H1 (cell line): Measurements from ENCODE around the gene SAMD7. TPM values are rescaled to one million over a fixed set of nuclear protein-coding genes. Genes with fewer than 3 reads are reported as not detected.

ENCODE experiments used
- CTCF ChIA-PET: fragments of 300-600 bp; sonication (Branson Sonifier 250); formaldehyde crosslinking; loops from one replicate; lab custom pipeline; 2021; ENCODE audit not compliant: partially characterized antibody; lab: Charles Lee
- POLR2A ChIA-PET: fragments of 300-600 bp; sonication (Branson Sonifier 250); formaldehyde crosslinking; loops from one replicate; lab custom pipeline; 2021; ENCODE audit warnings: inconsistent platforms; ENCODE audit not compliant: partially characterized antibody; lab: Charles Lee
- DNase-seq, 2 experiments: peaks; one replicate each; pipeline versions ENCODE4 v3.0.0 to v3.0.0-alpha.2; 2010 to 2022; ENCODE audit warnings: low spot score in 2 of 2, low read depth in 1 of 2, mixed read lengths in 1 of 2
- FAIRE-seq: peaks from 2 replicates; lab custom pipeline; 2011; peaks lifted over from hg19 to GRCh38; lab: Jason Lieb, UNC
- H2AFZ ChIP-seq: 2 replicates; pipeline ENCODE4 v1.8.1; 2012; ENCODE audit warnings: low read length, inconsistent platforms
- H2AK5ac ChIP-seq: 2 replicates; pipeline ENCODE4 v1.6.1; 2013; ENCODE audit warnings: low read depth, low read length
- H2BK120ac ChIP-seq: replicated peaks from 2 replicates; pipeline ENCODE3; 2013; ENCODE audit warnings: low read depth, low read length, inconsistent platforms
- H2BK12ac ChIP-seq: 2 replicates; pipeline ENCODE4 v1.6.1; 2013; ENCODE audit warnings: low read depth, low read length
- H2BK15ac ChIP-seq: 2 replicates; pipeline ENCODE4 v1.6.1; 2013; ENCODE audit warnings: low read length
- H2BK20ac ChIP-seq: 2 replicates; pipeline ENCODE4 v1.6.1; 2013; ENCODE audit warnings: low read length
- H2BK5ac ChIP-seq: 2 replicates; pipeline ENCODE4 v1.6.1; 2013; ENCODE audit warnings: low read depth, low read length
- H3K14ac ChIP-seq: 2 replicates; pipeline ENCODE4 v1.6.1; 2013; ENCODE audit warnings: inconsistent platforms; ENCODE audit not compliant: insufficient read length
- H3K18ac ChIP-seq: 2 replicates; pipeline ENCODE4 v1.6.1; 2013; ENCODE audit warnings: low read length; ENCODE audit errors: extremely low read depth
- H3K23ac ChIP-seq: 2 replicates; pipeline ENCODE4 v1.6.1; 2013; ENCODE audit warnings: inconsistent platforms; ENCODE audit not compliant: insufficient read length
- H3K23me2 ChIP-seq: 2 replicates; pipeline ENCODE4 v1.6.1; 2013; ENCODE audit warnings: low read depth, low read length
- H3K27ac ChIP-seq: 2 replicates; pipeline ENCODE4 v1.6.1; 2011; ENCODE audit warnings: low read depth, low read length, inconsistent platforms
- H3K27me3 ChIP-seq, 4 experiments: replicated peaks in 1 of 4; 1 replicate in 1 of 4; 2 replicates in 3 of 4; pipeline versions ENCODE4 v1.6.1 to v1.8.1; 2011 to 2013; ENCODE audit warnings: low read length in 3 of 4, mild to moderate bottlenecking in 3 of 4, inconsistent platforms in 2 of 4, mixed read lengths in 2 of 4, moderate library complexity in 1 of 4; ENCODE audit not compliant: control insufficient read depth in 3 of 4, insufficient read depth in 3 of 4; ENCODE audit errors: extremely low read depth in 1 of 4
- H3K36me3 ChIP-seq, 4 experiments: 2 replicates each; pipeline versions ENCODE4 v1.6.1 to v1.8.1; 2011 to 2013; ENCODE audit warnings: mild to moderate bottlenecking in 4 of 4, low read length in 3 of 4, moderate library complexity in 2 of 4, control low read depth in 1 of 4, inconsistent platforms in 1 of 4; ENCODE audit not compliant: insufficient read depth in 4 of 4, control insufficient read depth in 2 of 4
- H3K4ac ChIP-seq: replicated peaks from 2 replicates; pipeline ENCODE3; 2013; ENCODE audit warnings: low read length, low read depth, mixed read lengths, inconsistent platforms; ENCODE audit not compliant: insufficient read length
- H3K4me1 ChIP-seq, 4 experiments: replicated peaks in 1 of 4; 1 replicate in 1 of 4; 2 replicates in 3 of 4; pipeline versions ENCODE4 v1.6.1 to v1.8.1; 2011 to 2013; ENCODE audit warnings: low read length in 3 of 4, inconsistent platforms in 2 of 4, mixed read lengths in 1 of 4; ENCODE audit not compliant: insufficient read depth in 4 of 4, control insufficient read depth in 3 of 4
- H3K4me2 ChIP-seq, 2 experiments: 2 replicates each; pipeline versions ENCODE4 v1.6.1 to v1.8.1; 2011 to 2013; ENCODE audit warnings: low read depth in 2 of 2, low read length in 2 of 2, control low read depth in 1 of 2, inconsistent platforms in 1 of 2, mild to moderate bottlenecking in 1 of 2; ENCODE audit not compliant: insufficient read depth in 1 of 2
- H3K4me3 ChIP-seq, 4 experiments: fragments of 200-600, 300-600 bp in 1 of 4; sonication (generic), shearing (Covaris generic), sonication (Bioruptor Twin) in 1 of 4; 2 replicates each; pipeline versions ENCODE4 v1.5.1 to v1.8.1; 2011 to 2016; ENCODE audit warnings: low read length in 4 of 4, low read depth in 3 of 4, control low read depth in 2 of 4, inconsistent platforms in 2 of 4, mild to moderate bottlenecking in 2 of 4, mixed read lengths in 1 of 4, moderate library complexity in 1 of 4; ENCODE audit not compliant: insufficient read depth in 2 of 4; ENCODE audit errors: extremely low read depth in 1 of 4
- H3K56ac ChIP-seq: replicated peaks from 2 replicates; pipeline ENCODE3; 2013; ENCODE audit warnings: low read depth, mild to moderate bottlenecking, mixed read lengths, low read length, inconsistent platforms; ENCODE audit not compliant: insufficient read length
- H3K79me1 ChIP-seq: 2 replicates; pipeline ENCODE4 v1.6.1; 2013; ENCODE audit warnings: low read depth, low read length, control low read depth
- H3K79me2 ChIP-seq, 2 experiments: 2 replicates each; pipeline versions ENCODE4 v1.6.1 to v1.8.1; 2012 to 2013; ENCODE audit warnings: low read length in 2 of 2, mild to moderate bottlenecking in 2 of 2, inconsistent platforms in 1 of 2; ENCODE audit not compliant: insufficient read depth in 2 of 2, control insufficient read depth in 1 of 2
- H3K9ac ChIP-seq, 4 experiments: replicated peaks in 1 of 4; 1 replicate in 1 of 4; 2 replicates in 3 of 4; pipeline versions ENCODE4 v1.6.1 to v1.8.1; 2011 to 2013; ENCODE audit warnings: low read depth in 3 of 4, low read length in 3 of 4, control low read depth in 2 of 4, mild to moderate bottlenecking in 2 of 4, moderate library complexity in 2 of 4, inconsistent platforms in 1 of 4; ENCODE audit errors: extremely low read depth in 1 of 4
- H3K9me3 ChIP-seq, 2 experiments: 2 replicates each; pipeline versions ENCODE4 v1.6.1 to v1.8.1; 2012 to 2013; ENCODE audit warnings: mild to moderate bottlenecking in 2 of 2, moderate library complexity in 2 of 2, control low read depth in 1 of 2, inconsistent platforms in 1 of 2, low read depth in 1 of 2, low read length in 1 of 2, mixed read lengths in 1 of 2; ENCODE audit not compliant: insufficient read depth in 2 of 2
- H4K20me1 ChIP-seq, 2 experiments: replicated peaks in 1 of 2; 2 replicates each; pipeline versions ENCODE3 to v1.8.1; 2011 to 2013; ENCODE audit warnings: inconsistent platforms in 2 of 2, low read length in 2 of 2, mild to moderate bottlenecking in 1 of 2; ENCODE audit not compliant: insufficient read depth in 2 of 2, control insufficient read depth in 1 of 2
- H4K5ac ChIP-seq: 2 replicates; pipeline ENCODE4 v1.6.1; 2013; ENCODE audit warnings: low read length, low read depth, mixed read lengths, inconsistent platforms; ENCODE audit not compliant: insufficient read length
- H4K8ac ChIP-seq: 2 replicates; pipeline ENCODE4 v1.8.0; 2013; ENCODE audit warnings: mild to moderate bottlenecking, moderate library complexity, low read length, inconsistent platforms; ENCODE audit not compliant: insufficient read depth; ENCODE audit errors: extremely low read depth
- H4K91ac ChIP-seq: replicated peaks from 2 replicates; pipeline ENCODE3; 2013; ENCODE audit warnings: low read length, mixed read lengths, inconsistent platforms; ENCODE audit not compliant: insufficient read length
- JUND ChIP-seq: IDR thresholded peaks from 2 replicates; pipeline ENCODE4 v1.6.1; 2011; ENCODE audit warnings: mild to moderate bottlenecking, improper control_type of control experiment, low read length
- TAF1 ChIP-seq: IDR thresholded peaks from 2 replicates; pipeline ENCODE4 v1.6.1; 2011; ENCODE audit warnings: mild to moderate bottlenecking, low read depth, low read length
- TEAD4 ChIP-seq: IDR thresholded peaks from 2 replicates; pipeline ENCODE4 v1.6.1; 2012; ENCODE audit warnings: low read depth, low read length, inconsistent platforms, mixed read lengths
- WGBS, 2 experiments: shearing (Covaris generic) in 1 of 2; methylation state at CpG; one replicate each; pipeline versions ENCODE4 v1.1.6 to v1.1.7; 2013 to 2015; ENCODE audit warnings: low lambda C conversion rate in 2 of 2, mixed read lengths in 2 of 2, inconsistent platforms in 1 of 2, low coverage in 1 of 2, missing lambda C conversion rate in 1 of 2; ENCODE audit not compliant: insufficient replicate concordance in 2 of 2, insufficient coverage in 1 of 2, insufficient read length in 1 of 2; ENCODE audit errors: extremely low coverage in 1 of 2, missing lambda C conversion rate in 1 of 2; 5-methylcytosine and 5-hydroxymethylcytosine counted together
- polyA plus RNA-seq, 7 experiments: library from polyadenylated mRNA; depleted of rRNA in 3 of 7; stranded (reverse) in 5 of 7; unstranded in 2 of 7; fragments of >200 nt in 5 of 7; fragments of 200-250 nt in 2 of 7; gene quantifications; 1 replicate in 5 of 7; 2 replicates in 1 of 7; 4 replicates in 1 of 7; pipeline versions ENCODE4 v1.2.1 to v1.2.3, GENCODE V29; 2011 to 2013; ENCODE audit warnings: missing spikeins in 2 of 7, mixed read lengths in 2 of 7
- total RNA-seq: library from RNA; stranded (reverse); fragmentation: NEBNext Ultra II Directional; extraction: Animal tissue kit (Norgen Biotek cat#: 25700); gene quantifications from 2 replicates; pipeline ENCODE4 v1.2.1, GENCODE V29; 2021
- TF ChIP-seq, protein P1 (sequence below): IDR thresholded peaks from 2 replicates; pipeline ENCODE4 v1.6.1; 2012; ENCODE audit warnings: inconsistent platforms

The SAMD7 gene
- total and polyA plus RNA-seq, 2 of the 8 experiments (the other 6 are each of a cell fraction or from before 2014, with no cell fraction given): not detected

DNA sequence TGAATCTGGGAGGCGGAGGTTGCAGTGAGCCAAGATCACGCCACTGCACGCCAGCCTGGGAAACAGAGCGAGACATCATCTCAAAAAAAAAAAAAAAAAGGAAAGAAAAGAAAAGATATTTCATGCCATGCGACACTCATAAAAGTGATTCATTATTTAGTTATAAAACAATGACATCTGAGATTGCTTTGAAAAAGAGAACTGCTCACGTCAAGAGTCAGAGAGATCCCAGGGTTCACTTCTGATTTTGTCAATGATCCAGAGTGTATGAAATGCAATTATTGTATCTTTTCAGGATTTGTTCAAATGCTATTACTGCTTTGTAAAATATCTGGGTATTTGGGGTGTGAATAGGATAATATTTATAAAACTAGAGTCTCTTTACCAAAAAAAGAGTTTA, 6.0 kb upstream of the SAMD7 start:
- POLR2A ChIA-PET: no interaction called here
- Histone ChIP-seq H2BK20ac (no peak overlapping the region), H3K27me3 (no peaks in the 10 kb centered on the region), H3K79me2 (no peaks in the 10 kb centered on the region), H4K8ac (no peak overlapping the region), H3K18ac (no peak overlapping the region), H3K23ac (no peak overlapping the region), H3K9me3 (peaks cover 10 to 14% of the 10 kb centered on the region in 2 experiments; a peak in 3 of 4 replicates), H3K4me3 (no peak overlapping the region), H2BK15ac (no peak overlapping the region), H3K14ac (no peak overlapping the region), H3K4ac (no peak overlapping the region), H2BK120ac (no peak overlapping the region), H3K4me2 (no peak overlapping the region), H4K20me1 (no peaks in the 10 kb centered on the region), H2AFZ (no peak overlapping the region), H3K4me1 (peaks cover 0 to 3% (median 0%) of the 10 kb centered on the region in 4 experiments; a peak in 1 of 7 replicates), H2BK12ac (no peak overlapping the region), H3K9ac (no peak overlapping the region), H4K91ac (no peak overlapping the region)
- 89% methylated on average over 5 of the region's 6 CpGs; no CpG with 5 or more reads in 1 of the 2 experiments for WGBS, 2 experiments
- TF ChIP-seq, protein P1, sequence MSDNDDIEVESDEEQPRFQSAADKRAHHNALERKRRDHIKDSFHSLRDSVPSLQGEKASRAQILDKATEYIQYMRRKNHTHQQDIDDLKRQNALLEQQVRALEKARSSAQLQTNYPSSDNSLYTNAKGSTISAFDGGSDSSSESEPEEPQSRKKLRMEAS: no peak
- no peak for TF ChIP-seq JUND
- no peak for TF ChIP-seq TEAD4
- TF ChIP-seq TAF1: no peak
- TF ChIP-seq, all 59 proteins: peak for 0
- H3K23me2 ChIP-seq: no peaks in the 10 kb centered on the region
- H3K27ac ChIP-seq: no peak overlapping the region
- CTCF ChIA-PET: no interaction called here
- H3K79me1 ChIP-seq: no peaks in the 10 kb centered on the region
- H2AK5ac ChIP-seq: no peak overlapping the region
- no peak overlapping the region for H3K56ac ChIP-seq
- DNase-seq (no peak), FAIRE-seq (no peak)
- no peaks in the 10 kb centered on the region for H3K36me3 ChIP-seq
- H2BK5ac ChIP-seq: no peak overlapping the region
- H4K5ac ChIP-seq: no peak overlapping the region
